GM18870 (cell line): ENCODE data around the gene SYNGR3.

ENCODE experiments used
- ATAC-seq: cut with Tn5 transposase; IDR thresholded peaks from one replicate; pipeline ENCODE4 v1.9.1; 2021; ENCODE audit warnings: moderate library complexity; ENCODE audit not compliant: unreplicated experiment

The SYNGR3 gene

DNA sequence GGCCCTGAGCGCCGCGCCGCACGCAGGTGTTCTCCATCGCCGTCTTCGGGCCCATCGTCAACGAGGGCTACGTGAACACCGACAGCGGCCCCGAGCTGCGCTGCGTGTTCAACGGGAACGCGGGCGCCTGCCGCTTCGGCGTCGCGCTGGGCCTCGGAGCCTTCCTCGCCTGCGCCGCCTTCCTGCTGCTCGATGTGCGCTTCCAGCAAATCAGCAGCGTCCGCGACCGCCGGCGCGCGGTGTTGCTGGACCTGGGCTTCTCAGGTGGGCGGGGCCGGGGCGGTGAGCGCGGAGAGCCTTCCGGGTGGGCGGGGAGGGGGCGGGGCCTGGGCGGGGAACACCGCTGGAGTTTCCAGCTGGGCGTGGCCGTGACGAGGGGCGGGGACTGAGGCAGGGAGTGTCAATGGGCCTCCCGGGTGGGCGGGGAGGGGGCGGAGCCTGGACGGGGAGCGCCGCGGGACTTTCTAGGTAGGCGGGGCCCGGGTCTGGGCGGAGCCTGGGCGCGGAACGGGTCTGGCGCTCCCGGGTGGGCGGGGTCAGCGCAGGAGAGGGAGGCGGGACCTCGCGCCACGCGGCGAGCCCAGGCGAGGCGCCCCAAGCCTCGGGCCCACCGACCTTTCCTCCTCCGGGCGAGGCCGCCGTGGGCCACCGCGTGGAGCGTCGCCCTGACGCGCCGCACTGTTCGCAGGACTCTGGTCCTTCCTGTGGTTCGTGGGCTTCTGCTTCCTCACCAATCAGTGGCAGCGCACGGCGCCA lies 2.4 kb downstream of the SYNGR3 start:
- ATAC-seq = no peak

DNA sequence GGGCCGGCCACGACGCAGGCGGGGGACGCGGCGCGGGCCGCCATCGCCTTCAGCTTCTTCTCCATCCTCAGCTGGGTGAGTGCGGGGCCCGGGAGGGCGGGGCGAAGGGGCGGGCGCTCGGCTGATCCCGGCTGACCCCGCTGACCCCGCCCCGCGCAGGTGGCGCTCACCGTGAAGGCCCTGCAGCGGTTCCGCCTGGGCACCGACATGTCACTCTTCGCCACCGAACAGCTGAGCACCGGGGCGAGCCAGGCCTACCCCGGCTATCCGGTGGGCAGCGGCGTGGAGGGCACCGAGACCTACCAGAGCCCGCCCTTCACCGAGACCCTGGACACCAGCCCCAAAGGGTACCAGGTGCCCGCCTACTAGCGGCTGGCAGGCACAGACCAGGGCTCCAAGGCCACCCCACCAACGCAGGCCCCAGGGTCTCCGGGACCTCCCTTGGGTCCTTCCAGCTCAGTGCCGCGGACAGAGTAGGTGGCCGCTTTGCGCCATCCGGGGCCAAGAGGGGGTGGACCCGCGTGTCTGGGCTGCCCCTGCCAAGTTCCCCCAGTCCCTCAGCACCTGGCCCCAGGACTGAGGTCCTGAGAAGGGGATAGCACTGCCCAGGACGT lies 3.0 kb downstream of the SYNGR3 start:
- no peak for ATAC-seq

DNA sequence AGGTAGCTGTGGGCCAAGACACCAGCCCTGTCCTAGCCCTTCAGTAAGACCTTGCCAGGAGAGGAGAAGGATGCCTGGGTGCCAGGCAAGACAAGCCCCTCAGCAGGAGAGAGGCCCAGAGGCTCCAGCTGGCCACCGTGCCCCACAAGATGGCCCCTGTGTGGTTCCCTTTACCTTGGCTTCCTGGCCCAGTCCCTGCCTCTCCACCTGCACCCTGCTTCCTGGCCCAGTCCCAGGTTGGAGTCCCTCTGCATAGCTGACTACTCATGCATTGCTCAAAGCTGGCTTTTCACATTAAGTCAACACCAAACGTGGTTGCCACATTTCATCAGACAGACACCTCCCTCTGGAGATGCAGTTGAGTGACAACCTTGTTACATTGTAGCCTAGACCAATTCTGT lies 4.0 kb downstream of the SYNGR3 start:
- no peak for ATAC-seq

DNA sequence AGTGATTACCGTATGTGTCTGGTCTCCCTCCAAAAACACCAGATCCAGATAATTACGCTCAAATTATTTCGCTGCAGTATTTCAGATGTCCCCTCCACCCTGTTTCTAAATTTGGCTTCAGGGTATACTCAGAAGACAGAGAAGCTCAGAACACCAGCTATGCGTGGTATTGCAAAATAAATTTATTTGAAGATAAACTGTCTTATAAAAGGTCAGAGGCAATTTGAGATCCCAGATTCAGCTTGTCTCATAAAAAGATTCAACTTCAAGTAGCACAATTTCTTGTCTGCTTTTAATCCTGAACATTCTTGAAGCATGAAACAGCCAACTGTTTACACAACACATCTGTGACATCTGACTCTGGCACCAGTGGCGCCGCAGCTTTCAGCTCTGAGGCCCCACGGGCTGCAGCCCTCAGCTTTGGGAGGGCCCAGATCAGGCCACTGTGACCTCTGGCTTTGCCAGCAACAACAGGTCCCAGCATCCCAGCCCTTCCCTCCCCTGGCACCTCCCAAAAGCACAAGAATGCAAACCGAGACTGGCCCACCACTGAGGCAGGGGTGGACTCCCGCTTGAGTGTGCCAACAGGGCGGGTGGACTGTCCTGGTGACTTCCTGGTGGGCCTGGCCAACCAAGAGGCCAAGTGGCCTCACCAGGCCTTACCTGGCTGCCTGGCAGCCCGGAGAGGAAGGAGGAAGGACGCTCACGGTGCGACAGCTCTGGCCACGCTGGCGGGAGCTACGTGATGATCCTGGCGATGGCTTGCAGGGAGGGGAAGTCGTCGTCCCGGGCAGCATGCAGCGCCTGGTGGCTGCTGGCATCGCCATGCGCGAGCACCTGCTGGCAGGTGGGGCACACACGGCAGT lies 8.0 kb downstream of the SYNGR3 start:
- no peak for ATAC-seq

DNA sequence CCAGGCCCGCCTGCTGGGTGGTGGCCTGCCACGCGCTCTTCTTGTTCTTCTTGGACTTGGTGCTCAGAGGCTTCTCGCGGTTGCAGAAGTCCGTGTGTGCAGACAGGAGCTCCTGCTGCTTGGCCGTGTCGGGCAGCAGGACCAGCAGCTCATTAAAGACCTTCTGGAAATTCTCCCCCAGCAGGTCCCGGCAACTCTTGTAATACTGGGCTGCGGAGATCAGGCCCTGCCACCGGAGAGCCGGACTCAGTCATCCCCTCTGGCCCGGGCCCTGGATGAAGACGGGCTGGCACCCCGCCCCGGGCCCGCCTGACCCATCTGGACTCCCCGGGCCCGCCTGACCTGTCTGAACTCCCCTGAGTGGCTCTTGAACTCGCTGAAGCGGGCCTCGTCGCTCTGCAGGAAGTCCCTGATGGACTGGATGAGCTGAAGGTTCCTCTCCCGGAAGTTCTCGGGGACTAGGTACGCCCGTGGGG lies 8.6 kb downstream of the SYNGR3 start:
- ATAC-seq = no peak

DNA sequence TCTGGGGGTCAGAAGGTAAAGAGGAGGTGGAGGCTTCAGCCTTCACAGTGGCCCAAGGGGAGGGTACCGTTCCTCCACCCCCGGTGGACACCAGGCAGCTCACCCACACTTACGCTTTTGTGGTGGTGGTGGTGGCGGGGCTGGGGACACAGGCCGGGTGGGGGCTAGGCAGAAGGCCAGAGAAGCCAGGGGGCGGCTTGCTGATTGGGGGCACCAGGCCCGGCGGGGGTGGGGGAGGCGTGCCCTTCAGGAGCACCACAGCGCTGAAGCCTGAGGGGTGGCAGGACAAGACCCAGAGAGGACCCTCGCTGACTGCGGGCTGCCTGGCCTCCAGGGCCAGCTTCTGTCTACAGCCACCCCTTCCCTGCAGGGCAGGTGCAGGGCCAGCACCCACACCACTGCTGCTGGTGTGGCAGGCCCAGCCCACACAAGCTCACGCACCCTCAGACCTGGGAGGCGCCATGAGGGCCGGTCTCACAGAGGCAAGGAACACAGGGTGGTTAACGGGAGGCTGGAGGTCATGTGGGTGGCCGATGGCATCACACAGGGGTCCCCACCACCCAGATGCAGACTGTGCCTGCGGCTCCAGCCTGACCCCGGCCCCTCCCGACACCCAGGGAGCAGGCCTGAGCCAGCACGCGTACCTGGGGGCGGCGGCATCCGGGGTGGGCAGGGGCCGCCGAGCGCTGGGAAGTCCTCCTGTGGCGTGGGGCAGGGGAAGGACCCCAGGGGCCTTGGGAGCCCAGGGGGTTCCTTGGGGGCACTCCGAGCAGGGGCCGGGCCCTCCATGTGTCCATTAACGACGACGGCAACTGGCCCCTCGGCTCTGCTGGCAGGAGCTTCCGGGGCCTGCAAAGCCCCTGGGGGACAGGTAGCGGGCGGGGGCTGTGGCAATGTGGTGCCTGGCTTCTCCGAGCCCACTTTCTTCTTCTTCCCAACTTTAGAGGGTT lies 9.4 kb downstream of the SYNGR3 start:
- no peak for ATAC-seq

DNA sequence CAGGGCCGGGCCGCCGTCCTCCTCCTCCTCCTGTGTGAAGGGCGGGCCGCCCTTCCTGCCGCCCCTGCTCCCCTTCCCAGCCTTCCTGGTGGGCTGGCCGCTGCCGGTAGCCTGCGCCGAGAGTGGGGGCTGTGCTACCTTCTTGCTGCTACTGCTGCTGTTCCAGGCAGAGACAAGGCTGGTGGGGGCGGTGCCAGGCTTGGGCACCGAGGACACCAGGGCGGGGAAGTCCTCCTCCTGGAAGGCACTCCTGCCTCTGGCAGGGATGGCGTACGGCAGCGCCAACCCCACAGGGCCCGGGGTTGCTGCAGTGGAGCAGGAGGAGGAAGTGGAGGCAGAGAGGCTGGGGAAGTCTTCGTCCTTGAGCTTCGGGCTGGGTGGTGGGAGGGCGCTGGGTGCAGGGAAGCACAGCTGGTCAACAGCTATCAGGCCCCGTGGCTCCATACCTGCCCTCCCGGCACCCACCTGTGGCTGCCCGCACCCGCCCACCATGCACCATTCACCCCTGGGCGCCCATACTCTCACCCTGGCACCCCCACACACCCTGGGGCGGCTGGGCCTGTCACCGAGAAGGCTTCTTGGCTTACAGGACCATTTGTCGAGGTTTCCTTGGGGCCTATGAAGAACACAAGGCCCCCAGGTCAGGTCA lies 10.2 kb downstream of the SYNGR3 start:
- ATAC-seq = no peak

DNA sequence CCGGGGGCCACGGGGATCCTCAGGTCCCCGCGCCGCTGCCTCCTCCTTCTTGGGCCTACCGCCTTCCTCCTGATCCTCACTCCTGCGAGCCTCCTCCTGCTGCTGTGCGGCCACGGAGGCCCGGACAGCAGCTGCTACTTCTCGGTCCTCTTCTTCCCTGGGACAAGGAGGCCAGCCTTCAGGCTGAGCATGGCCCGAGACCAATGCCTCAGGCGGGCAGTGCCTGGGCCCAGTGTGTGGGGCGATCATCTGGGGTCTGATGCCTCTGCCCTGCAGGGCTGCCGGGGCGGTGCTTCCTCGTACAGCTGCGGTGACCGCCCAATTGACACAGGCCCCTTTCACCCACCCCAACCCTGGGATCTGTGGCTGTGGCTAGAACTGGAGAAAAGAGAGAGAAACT lies 11.3 kb downstream of the SYNGR3 start:
- ATAC-seq = no peak

DNA sequence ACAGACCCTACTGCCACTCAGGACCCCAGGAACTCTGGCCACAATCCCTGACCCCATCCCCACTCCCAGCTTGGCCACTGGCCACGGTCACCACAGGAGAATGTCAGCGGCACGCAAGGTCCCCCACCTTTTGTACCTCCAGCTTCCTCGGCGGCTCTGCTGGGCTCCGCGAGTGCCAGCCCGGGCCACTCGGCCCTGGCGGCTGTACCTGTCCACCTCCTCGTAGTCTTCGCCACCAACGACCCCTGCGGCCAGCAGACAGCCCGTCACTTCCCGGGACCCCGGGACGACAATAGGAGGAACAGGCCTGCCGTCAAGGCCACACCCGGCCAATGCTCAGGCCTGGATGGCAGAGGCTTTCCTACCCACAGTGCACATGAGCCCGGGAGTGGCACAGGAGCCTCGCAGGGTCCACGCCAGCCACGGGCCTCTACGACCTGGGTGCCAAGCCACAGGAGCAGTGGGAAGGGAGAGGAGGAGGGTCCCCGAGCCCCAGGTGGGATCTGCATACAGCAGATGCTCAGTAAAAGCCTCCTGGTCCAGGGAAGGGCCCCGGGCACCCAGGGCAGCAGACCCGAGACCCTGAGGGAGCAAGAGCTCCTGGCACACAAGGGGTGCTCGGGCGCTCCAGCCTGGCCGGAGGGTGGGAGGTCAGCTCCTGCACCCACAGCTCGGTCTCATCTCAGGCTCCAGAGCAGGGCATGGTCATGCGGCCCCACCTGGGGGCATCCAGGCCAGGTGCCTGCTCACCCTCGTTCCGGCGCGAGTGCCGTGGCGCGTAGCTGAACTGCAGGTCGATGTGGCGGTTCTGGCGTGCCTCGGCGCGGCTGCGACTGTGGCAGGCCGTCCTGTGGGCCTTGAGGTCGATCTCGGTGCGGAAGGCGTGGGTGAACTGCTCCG lies 11.9 kb downstream of the SYNGR3 start:
- ATAC-seq = no peak

DNA sequence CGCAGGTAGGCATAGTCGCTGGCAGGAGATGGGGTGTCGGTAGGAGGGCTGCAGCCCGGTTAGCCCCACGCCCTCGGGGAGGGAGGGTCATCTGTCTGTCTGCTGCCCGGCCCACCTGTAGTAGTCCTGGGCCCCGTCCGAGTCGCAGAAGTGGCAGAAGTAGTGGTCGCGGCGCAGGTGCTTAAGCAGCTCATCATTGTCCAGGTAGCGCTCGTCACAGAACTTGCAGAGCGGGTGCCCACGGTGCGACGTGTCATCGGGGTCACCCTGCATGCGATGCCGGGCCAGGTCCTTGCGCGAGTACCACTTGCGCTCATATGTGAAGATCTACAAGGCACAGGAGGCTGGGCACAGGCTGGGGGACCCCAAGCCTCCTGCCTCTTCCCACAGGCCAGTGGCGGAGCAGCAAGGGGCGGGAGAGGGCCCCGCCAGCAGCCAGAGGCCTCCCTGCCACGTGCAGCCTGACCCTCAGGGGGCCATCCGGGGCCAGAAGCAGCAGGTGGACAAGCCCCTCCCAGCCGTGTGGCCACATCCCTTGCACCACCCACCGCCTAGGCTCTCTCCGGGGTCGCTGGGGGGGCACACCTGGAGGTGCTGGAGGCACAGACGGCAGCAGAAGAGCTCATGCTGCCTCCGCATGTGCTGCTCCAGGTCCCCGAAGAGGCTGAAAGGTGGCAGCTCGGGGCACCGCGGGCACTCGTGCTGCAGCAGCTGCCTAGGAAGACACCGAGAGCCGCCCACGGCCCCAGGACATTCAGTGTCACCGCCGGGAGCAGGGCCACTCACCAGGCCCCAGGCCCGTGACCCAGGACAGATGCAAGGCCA lies 12.8 kb downstream of the SYNGR3 start:
- ATAC-seq = no peak

DNA sequence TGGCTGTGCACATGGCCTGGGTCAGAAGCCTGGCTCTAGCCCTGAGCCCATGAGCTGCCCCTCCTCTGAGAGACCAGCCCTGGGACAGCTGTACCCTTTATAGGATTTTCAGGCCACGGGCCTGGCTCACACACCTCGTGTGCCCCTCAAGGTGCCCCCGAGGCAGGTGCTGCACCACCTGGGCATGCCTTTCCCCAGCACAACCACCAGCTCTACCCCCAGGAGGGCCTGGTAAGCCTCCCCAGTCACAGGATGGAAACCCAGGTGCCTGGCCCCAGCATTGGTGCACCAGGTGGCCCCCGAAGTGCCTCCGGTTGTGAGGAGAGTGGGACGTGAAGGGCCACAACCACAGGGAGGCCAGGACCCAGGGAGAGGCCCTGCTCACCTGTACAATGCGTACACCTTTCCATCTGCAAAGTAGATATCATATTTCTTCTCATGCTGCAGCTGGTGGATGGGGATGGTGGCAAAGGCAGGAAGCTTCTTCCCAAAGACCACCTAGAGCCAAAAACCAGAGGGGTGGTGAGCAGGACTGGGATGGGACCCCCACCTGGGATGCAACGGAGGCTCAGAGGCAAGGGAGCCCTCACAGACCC lies 13.6 kb downstream of the SYNGR3 start:
- no peak for ATAC-seq

DNA sequence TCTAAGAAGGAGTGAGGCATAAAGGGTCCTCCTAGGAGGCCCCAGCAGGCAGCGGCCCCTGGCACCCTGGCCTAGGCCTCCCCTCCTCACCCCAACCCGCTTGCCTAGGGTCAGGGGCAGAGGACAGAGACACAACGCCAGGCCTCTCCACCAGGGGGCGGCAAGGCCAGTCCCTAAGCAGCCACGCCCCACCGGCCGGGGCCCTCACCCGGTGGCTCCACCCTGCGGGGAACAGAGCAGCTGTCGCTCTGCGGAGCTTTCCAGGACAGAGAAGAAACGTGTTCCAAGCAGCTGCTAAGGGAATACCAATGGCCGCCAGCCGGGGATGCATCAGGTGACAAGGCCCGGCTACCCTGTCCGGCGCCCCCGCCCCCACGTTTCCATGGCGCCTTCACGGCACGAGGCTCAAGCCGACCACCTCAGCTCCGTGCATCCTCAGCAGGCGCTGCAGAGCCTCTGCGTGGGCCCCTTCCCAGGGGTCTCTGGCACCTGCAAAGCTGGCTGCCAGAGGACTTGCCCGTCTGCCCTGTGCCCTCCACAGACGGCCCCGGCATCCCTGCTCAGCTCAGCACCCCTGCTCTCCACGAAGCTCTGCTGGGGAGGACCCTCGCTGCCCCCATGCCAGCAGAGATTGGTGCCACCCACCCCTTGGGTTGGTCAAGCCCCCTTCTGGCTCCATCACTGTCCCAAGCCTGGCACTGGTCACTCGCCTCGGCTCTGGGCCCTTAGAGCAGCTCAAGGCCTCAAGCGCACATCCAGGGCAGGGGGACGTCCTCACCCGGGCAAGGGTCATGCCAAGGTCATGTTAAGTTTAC lies 14.3 kb downstream of the SYNGR3 start:
- ATAC-seq = no peak

DNA sequence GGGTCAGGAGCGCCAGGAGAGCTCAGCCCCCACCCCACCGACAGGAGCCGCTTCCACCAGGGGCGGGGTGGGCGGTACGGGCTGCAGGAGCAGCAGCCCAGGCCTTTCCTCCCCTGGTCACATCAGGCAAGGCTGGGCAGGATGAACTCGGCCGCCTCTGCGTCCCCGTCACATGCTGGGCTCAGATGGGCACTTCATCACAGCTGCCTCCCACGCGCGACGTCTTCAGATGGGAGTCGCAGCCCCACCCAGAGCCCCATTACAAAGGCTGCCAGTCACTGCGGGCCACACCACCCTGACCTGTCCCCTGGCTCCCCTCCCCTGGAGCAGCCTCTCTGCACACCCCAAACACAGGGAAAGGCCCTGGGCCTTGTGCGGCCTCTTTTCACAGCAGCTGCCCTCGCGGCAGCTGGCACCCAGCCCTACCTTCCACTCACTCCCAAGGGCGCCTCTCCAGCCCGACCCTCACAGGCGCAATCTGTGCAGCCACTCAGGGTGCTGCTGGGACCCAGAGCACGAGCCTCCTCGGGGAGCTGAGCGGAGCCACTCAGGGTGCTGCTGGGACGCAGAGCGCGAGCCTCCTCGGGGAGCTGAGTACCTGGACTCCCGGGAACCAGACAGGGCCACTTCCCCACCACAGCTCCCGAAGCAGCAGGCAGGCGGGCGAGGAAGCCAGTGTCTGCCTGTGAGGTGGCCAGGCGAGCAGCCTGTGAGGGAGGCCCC lies 15.2 kb downstream of the SYNGR3 start:
- ATAC-seq = no peak

DNA sequence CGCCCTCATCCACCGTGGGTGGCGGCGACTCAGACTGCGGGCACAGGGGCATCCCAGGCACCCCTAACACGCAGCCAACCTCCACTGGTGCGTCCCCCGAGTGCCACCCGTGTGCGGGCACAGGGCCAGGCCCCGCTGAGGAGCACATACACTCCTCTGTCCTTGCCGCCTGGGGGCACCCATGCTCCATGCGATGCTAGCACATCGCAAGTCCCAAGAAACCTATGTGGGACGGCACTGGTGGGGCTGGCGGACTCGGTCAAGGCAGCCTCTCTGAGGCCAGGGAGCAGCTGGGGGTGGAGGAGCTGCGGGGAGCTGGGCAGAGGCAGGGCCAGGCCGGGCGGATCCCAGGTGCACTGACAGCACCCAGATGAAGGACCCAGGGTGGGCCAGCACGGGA lies 15.9 kb downstream of the SYNGR3 start:
- ATAC-seq = no peak

DNA sequence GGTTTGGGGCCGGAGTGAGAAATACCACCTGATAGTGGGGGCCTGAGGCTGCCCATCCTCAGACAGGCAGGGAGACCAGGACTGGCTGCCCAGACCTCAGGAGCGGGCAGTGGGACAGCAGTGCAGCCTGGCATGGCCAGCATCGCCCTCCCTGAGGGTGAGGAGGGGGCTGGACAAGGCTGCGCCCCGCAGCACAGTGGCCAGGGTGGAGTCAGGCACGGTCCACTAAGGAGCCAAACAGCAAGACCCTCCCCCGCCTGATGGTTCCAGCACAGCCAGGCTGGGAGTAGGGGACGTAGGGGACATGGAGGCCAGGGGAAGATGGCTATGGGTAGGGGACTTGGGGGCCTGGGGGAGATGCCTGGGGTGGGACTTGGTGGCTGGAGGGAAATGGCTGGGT lies 16.5 kb downstream of the SYNGR3 start:
- no peak for ATAC-seq

DNA sequence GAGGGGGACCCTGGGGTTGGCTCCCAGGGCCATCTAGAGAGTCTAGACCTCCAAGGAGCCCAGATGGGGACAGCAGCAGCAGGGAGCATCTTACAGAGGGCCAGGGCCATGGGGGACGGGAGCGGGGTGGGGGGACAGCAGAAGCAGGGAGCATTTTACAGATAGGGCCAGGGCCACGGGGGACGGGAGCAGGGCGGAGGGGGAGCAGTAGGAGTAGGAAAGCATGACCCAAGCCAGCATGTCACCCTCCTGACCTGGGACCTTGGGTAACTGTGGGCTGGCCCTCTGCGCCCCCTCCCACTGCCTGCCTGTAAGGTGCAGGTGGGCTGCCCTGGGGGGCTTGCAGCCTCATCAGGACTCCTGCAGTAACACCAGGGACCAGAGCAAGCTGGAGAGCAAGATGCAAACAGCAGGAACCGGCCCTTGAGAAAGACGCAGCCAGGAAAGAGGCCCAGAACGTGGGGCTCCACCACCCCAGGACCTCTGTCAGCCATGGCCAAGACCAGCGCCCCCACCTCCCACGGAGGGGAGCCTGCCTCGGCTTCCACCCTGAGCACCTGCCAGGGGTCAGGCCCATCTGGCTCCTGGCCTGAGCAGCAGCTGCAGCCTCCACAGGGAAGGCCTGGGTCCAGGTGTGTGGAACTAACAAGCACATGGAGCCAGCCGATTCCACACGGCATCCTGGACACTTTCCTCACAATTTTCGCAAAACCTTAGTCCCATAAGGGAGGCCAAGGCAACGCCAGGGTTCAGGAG lies 17.5 kb downstream of the SYNGR3 start:
- no peak for ATAC-seq
